ENCODE measurements around the gene RAN.
"Not testable (repeated sequence)": the region's sequence is repeated elsewhere in the genome, so short reads cannot be mapped to it uniquely, and the experiment has no call there.

Gene RAN

GRCh38 chr12:130878193-130879185, 6.6 kb downstream of the RAN start:
- no peak for DNase-seq (ENCODE audit: low read depth)

- no peak for DNase-seq (ENCODE audit: low read depth)
These were observed 7.4 kb downstream of the RAN start for GRCh38 chr12:130879212-130879686.

GRCh38 chr12:130879781-130880389, 8.0 kb downstream of the RAN start:
- DNase-seq (ENCODE audit: low read depth) = no peak

- DNase-seq (ENCODE audit: low read depth) = no peak
These were observed 8.6 kb downstream of the RAN start for GRCh38 chr12:130880411-130880885.

GRCh38 chr12:130881046-130881445, 9.2 kb downstream of the RAN start:
- no peak for DNase-seq (ENCODE audit: low read depth)

GRCh38 chr12:130881548-130881947, 9.7 kb downstream of the RAN start:
- DNase-seq (ENCODE audit: low read depth) = no peak

GRCh38 chr12:130887190-130887589, 15.3 kb downstream of the RAN start:
- not testable (repeated sequence) for DNase-seq (ENCODE audit: low read depth)

GRCh38 chr12:130904064-130904463, 32.2 kb downstream of the RAN start:
- DNase-seq (ENCODE audit: low read depth) = no peak

- not testable (repeated sequence) for DNase-seq (ENCODE audit: low read depth)
These were observed 33.1 kb downstream of the RAN start for GRCh38 chr12:130904936-130905455.

- DNase-seq (ENCODE audit: low read depth) = no peak
These were observed 37.2 kb downstream of the RAN start for GRCh38 chr12:130909111-130909510.

- DNase-seq (ENCODE audit: low read depth) = no peak
These were observed 39.3 kb downstream of the RAN start for GRCh38 chr12:130911193-130911592.

- no peak for DNase-seq (ENCODE audit: low read depth)
These were observed 40.1 kb downstream of the RAN start for GRCh38 chr12:130911933-130912332.

GRCh38 chr12:130916241-130916911, 44.5 kb downstream of the RAN start:
- DNase-seq (ENCODE audit: low read depth) = no peak

- DNase-seq (ENCODE audit: low read depth) = no peak
These were observed 45.7 kb downstream of the RAN start for GRCh38 chr12:130917607-130918006.

- no peak for DNase-seq (ENCODE audit: low read depth)
These were observed 47.2 kb downstream of the RAN start for GRCh38 chr12:130919086-130919485.

GRCh38 chr12:130920119-130920703, 48.3 kb downstream of the RAN start:
- DNase-seq (ENCODE audit: low read depth) = no peak

GRCh38 chr12:130920723-130921381, 49.0 kb downstream of the RAN start:
- no peak for DNase-seq (ENCODE audit: low read depth)

GRCh38 chr12:130922511-130922953, 50.7 kb downstream of the RAN start:
- DNase-seq (ENCODE audit: low read depth) = no peak

- no peak for DNase-seq (ENCODE audit: low read depth)
These were observed 53.2 kb downstream of the RAN start for GRCh38 chr12:130924966-130925665.

- no peak for DNase-seq (ENCODE audit: low read depth)
These were observed 53.8 kb downstream of the RAN start for GRCh38 chr12:130925666-130926015.

All from CMK (cell line).